K562 (cell line): ENCODE measurements around the gene ALKBH7. TPM values are rescaled to one million over a fixed set of nuclear protein-coding genes. Genes with fewer than 3 reads are reported as not detected.

Experiments
- ATAC-seq: fragments of 200-7000 bp; cut with Tn5 transposase; 3 replicates; pipeline ENCODE4 v1.9.1; 2020; ENCODE audit warnings: moderate library complexity
- BruUV-seq: library from RNA; stranded (reverse); fragments of 400-500 nt; replicated peaks from 2 replicates; lab custom pipeline; 2021; lab: Mats Ljungman, UMichigan
- CTCF ChIA-PET: fragments of 300-600 bp; formaldehyde crosslinking; extraction: SDS; loops from one replicate; lab custom pipeline; 2021; ENCODE audit warnings: low intra/inter-chr PET ratio; lab: Yijun Ruan, JAX
- POLR2A ChIA-PET: fragments of 300-600, 350-650 bp; sonication (Branson Sonifier 250); formaldehyde crosslinking; extraction: SDS; loops from one replicate; lab custom pipeline; 2021; ENCODE audit warnings: antibody characterized with exemption, inconsistent platforms; lab: Yijun Ruan, JAX
- DNase-seq, 4 experiments: peaks; one replicate each; pipeline versions ENCODE4 v3.0.0 to v3.0.0-alpha.2; 2011 to 2018; ENCODE audit warnings: low spot score in 3 of 4, mixed read lengths in 3 of 4; ENCODE audit errors: extremely low read depth in 1 of 4
- FAIRE-seq: peaks from 2 replicates; lab custom pipeline; 2011; peaks lifted over from hg19 to GRCh38; lab: Jason Lieb, UNC
- H2AFZ ChIP-seq: 2 replicates; pipeline ENCODE4 v1.6.0; 2011; ENCODE audit warnings: low read depth, low read length, control low read depth, inconsistent platforms
- H3K27ac ChIP-seq: fragments of 200-600 bp; 3 replicates; pipeline ENCODE4 v1.8.0; 2011; ENCODE audit warnings: low read depth, mild to moderate bottlenecking, control low read depth, inconsistent platforms, low read length, moderate library complexity, mixed read lengths; ENCODE audit errors: extremely low read depth
- H3K27me3 ChIP-seq, 2 experiments: fragments of 300-600 bp in 1 of 2; 2 replicates in 1 of 2; 3 replicates in 1 of 2; pipeline versions ENCODE4 v1.6.0 to v1.8.0; 2011; ENCODE audit warnings: inconsistent platforms in 2 of 2, low read length in 2 of 2, mild to moderate bottlenecking in 1 of 2, mixed read lengths in 1 of 2, moderate library complexity in 1 of 2; ENCODE audit not compliant: control insufficient read depth in 2 of 2, insufficient read depth in 2 of 2
- H3K36me3 ChIP-seq: fragments of 300-600 bp; 3 replicates; pipeline ENCODE4 v1.8.0; 2011; ENCODE audit warnings: mild to moderate bottlenecking, low read length, inconsistent platforms; ENCODE audit not compliant: control insufficient read depth, insufficient read depth
- H3K4me1 ChIP-seq, 2 experiments: fragments of 200-600 bp in 1 of 2; replicated peaks in 1 of 2; 2 replicates in 1 of 2; 3 replicates in 1 of 2; pipeline versions ENCODE4 v1.5.1 to v1.8.0; 2011; ENCODE audit warnings: inconsistent platforms in 2 of 2, low read length in 2 of 2, mild to moderate bottlenecking in 1 of 2, mixed read lengths in 1 of 2, moderate library complexity in 1 of 2; ENCODE audit not compliant: control insufficient read depth in 2 of 2, insufficient read depth in 2 of 2
- H3K4me2 ChIP-seq: 2 replicates; pipeline ENCODE4 v1.6.1; 2011; ENCODE audit warnings: low read length, control low read depth, inconsistent platforms, mixed read lengths; ENCODE audit not compliant: insufficient read depth
- H3K4me3 ChIP-seq: fragments of 200-600 bp; sonication (generic), shearing (Covaris generic); 2 replicates; pipeline ENCODE4 v1.5.1; 2016; ENCODE audit warnings: control low read depth, inconsistent platforms
- H3K79me2 ChIP-seq: fragments of 200-600 bp; 3 replicates; pipeline ENCODE4 v1.8.0; 2011; ENCODE audit warnings: low read length, inconsistent platforms; ENCODE audit not compliant: control insufficient read depth, insufficient read depth
- H3K9ac ChIP-seq, 2 experiments: 2 replicates each; pipeline versions ENCODE4 v1.6.0 to v1.6.1; 2011; ENCODE audit warnings: low read depth in 2 of 2, low read length in 2 of 2, control low read depth in 1 of 2, inconsistent platforms in 1 of 2, mild to moderate bottlenecking in 1 of 2, mixed read lengths in 1 of 2; ENCODE audit not compliant: insufficient read depth in 1 of 2
- H3K9me1 ChIP-seq: one replicate; pipeline ENCODE4 v1.6.0; 2011; ENCODE audit warnings: inconsistent platforms, mild to moderate bottlenecking, low read length, moderate library complexity; ENCODE audit not compliant: control insufficient read depth, insufficient read depth
- H3K9me3 ChIP-seq: replicated peaks from 2 replicates; pipeline ENCODE4 v1.5.1; 2011; ENCODE audit warnings: low read depth, low read length, inconsistent platforms; ENCODE audit not compliant: control insufficient read depth, insufficient read depth
- H4K20me1 ChIP-seq: replicated peaks from 2 replicates; pipeline ENCODE4 v1.6.1; 2011; ENCODE audit warnings: low read length, inconsistent platforms, mixed read lengths; ENCODE audit not compliant: control insufficient read depth, insufficient read depth
- C11orf30 ChIP-seq: fragments of 450-650 bp; IDR thresholded peaks from 2 replicates; pipeline ENCODE4 v1.6.1; 2016; ENCODE audit warnings: low read depth, mild to moderate bottlenecking
- DACH1 ChIP-seq: fragments of 450-650 bp; IDR thresholded peaks from 2 replicates; pipeline ENCODE4 v1.6.1; 2018; ENCODE audit not compliant: partially characterized antibody
- E2F5 ChIP-seq: sonication (generic); formaldehyde crosslinking; IDR thresholded peaks from 2 replicates; pipeline ENCODE4 v1.8.0; 2022; ENCODE audit warnings: mild to moderate bottlenecking, missing genetic modification reagents
- SNAPC5 ChIP-seq: fragments of 250-450 bp; sonication (Bioruptor Pico); IDR thresholded peaks from 2 replicates; pipeline ENCODE4 v1.8.0; 2021; ENCODE audit warnings: moderate library complexity, mild to moderate bottlenecking, inconsistent platforms
- SPI1 ChIP-seq: IDR thresholded peaks from 2 replicates; pipeline ENCODE4 v1.6.1; 2011; ENCODE audit warnings: low read depth, low read length, control low read depth, borderline replicate concordance
- ZNF133 ChIP-seq: fragments of 250-450 bp; sonication (Bioruptor Pico); IDR thresholded peaks from 2 replicates; pipeline ENCODE4 v1.4.0; 2020; ENCODE audit warnings: mild to moderate bottlenecking
- ZNF197 ChIP-seq: fragments of 200-800 bp; sonication (Bioruptor generic); IDR thresholded peaks from 2 replicates; pipeline ENCODE4 v1.6.1; 2016; ENCODE audit warnings: low read depth, missing genetic modification characterization, missing compliant biosample characterization
- WGBS: fragments of 100-300 bp; shearing (Covaris generic); methylation state at CpG from one replicate; pipeline ENCODE4 v1.1.6; 2016; ENCODE audit warnings: low coverage, mixed read lengths; ENCODE audit not compliant: insufficient coverage; ENCODE audit errors: missing lambda C conversion rate; 5-methylcytosine and 5-hydroxymethylcytosine counted together
- in situ Hi-C: fragments of 300-500 bp; cut with MboI; formaldehyde crosslinking; loops from 4 replicates; pipeline ENCODE4 v1.15.0; 2018; ENCODE audit warnings: inconsistent platforms, mixed read lengths
- intact Hi-C: fragments of 100-400 bp; cut with micrococcal nuclease; formaldehyde crosslinking; loops from 2 replicates; pipeline ENCODE4 v1.14.2; 2022
- polyA plus RNA-seq, 8 experiments: library from polyadenylated mRNA; depleted of rRNA in 4 of 8; stranded (reverse) in 5 of 8; unstranded in 3 of 8; fragments of >200 nt; fragmentation: Nextera tagmentation in 2 of 8; fragmentation: Illumina TruSeq in 1 of 8; extraction: Ambion mirVana in 2 of 8; extraction: Trizol in 1 of 8; gene quantifications; 2 replicates each; pipeline versions ENCODE4 v1.2.1 to v1.2.3, GENCODE V29; 2011 to 2014; ENCODE audit warnings: inconsistent platforms in 1 of 8, missing spikeins in 1 of 8
- total RNA-seq, 7 experiments: library from RNA; depleted of rRNA in 6 of 7; stranded (reverse); fragments of >200 nt in 6 of 7; fragmentation: Illumina TruSeq in 2 of 7; extraction: Trizol in 2 of 7; gene quantifications; 2 replicates each; pipeline versions ENCODE4 v1.2.1 to v1.2.3, GENCODE V29; 2011 to 2021; ENCODE audit warnings: low replicate concordance in 1 of 7

The ALKBH7 gene
- total and polyA plus RNA-seq, 9 of the 15 experiments (the other 6 are each of a cell fraction or from before 2014, with no cell fraction given) = 0.69 to 94.8 (median 17.6) TPM

- DNase-seq (no peak), FAIRE-seq (no peak), ATAC-seq (no peak)
- H3K4me1 ChIP-seq = peaks cover 0 to 3% of the 10 kb centered on the region in 2 experiments; a peak in 1 of 5 replicates
- ChIA-PET CTCF (interaction anchor here (0.6 kb wide), 1 partner anchor 56 kb away, joined by 3 read pairs; no protein-coding TSS in a partner anchor), POLR2A (no interaction called here)
- 37% methylated on average over 4 of the region's 5 CpGs for WGBS
- no peak overlapping the region for H3K27ac ChIP-seq
- no peak overlapping the region for H3K4me2 ChIP-seq
- H3K36me3 ChIP-seq = no peaks in the 10 kb centered on the region
- TF ChIP-seq ZNF133 = no peak
- no peak for TF ChIP-seq E2F5 (CRISPR knock-in tag)
- TF ChIP-seq DACH1 = no peak
- no peak for TF ChIP-seq ZNF197
- TF ChIP-seq SNAPC5 (CRISPR knock-in tag) = no peak
- TF ChIP-seq SPI1 = no peak
- no peak for TF ChIP-seq C11orf30
- intact Hi-C loops (no loop called here), in situ Hi-C loops (no loop called here)
- no peaks in the 10 kb centered on the region for H4K20me1 ChIP-seq
- BruUV-seq = no TSS peak
- H3K9ac ChIP-seq = no peak overlapping the region
- H3K79me2 ChIP-seq = no peaks in the 10 kb centered on the region
- H3K4me3 ChIP-seq = no peak overlapping the region
- H2AFZ ChIP-seq = no peak overlapping the region
- H3K9me1 ChIP-seq = no peaks in the 10 kb centered on the region
- H3K9me3 ChIP-seq = no peaks in the 10 kb centered on the region
- H3K27me3 ChIP-seq = no peaks in the 10 kb centered on the region
Observed at GRCh38 chr19:6406401-6406800, 33.8 kb downstream of the ALKBH7 start.
